ENCODE data around the gene ZNF792.

- no peak for TF ChIP-seq CTCF (IDR thresholded peaks at IDR 0.05; ENCODE audit: low read length)
- no peak for TF ChIP-seq EZH2 (IDR thresholded peaks at IDR 0.05; ENCODE audit: borderline replicate concordance, low read length)
Observed at GRCh38 chr19:34961775-34962686, 2.0 kb downstream of the ZNF792 start.
